GM18520 (cell line): ENCODE measurements around the gene PRKAB1.
"Not testable (repeated sequence)": the region's sequence is repeated elsewhere in the genome, so short reads cannot be mapped to it uniquely, and the experiment has no call there.

ENCODE experiments used
- ATAC-seq: cut with Tn5 transposase; IDR thresholded peaks from one replicate; pipeline ENCODE4 v1.9.1; 2021; ENCODE audit not compliant: unreplicated experiment

PRKAB1 gene

GRCh38 chr12:119667577-119668323 lies at the start of gene PRKAB1:
PRKAB1 (plus strand) TSS chr12:119668133; CDS start chr12:119668245, 112 bp downstream.
- peak; percentile 92 for ATAC-seq

GRCh38 chr12:119618328-119618896 lies 49.5 kb upstream of the PRKAB1 start:
- ATAC-seq, result not testable (repeated sequence)

GRCh38 chr12:119620490-119620889 lies 47.4 kb upstream of the PRKAB1 start:
- no peak for ATAC-seq

GRCh38 chr12:119621878-119622277 lies 46.1 kb upstream of the PRKAB1 start:
- no peak for ATAC-seq

- ATAC-seq, result no peak
Measured at GRCh38 chr12:119624966-119625365, 43.0 kb upstream of the PRKAB1 start.

GRCh38 chr12:119627019-119627643 lies 40.8 kb upstream of the PRKAB1 start:
- ATAC-seq, result no peak

GRCh38 chr12:119627686-119628085 lies 40.2 kb upstream of the PRKAB1 start:
- ATAC-seq, result no peak

- no peak for ATAC-seq
Measured at GRCh38 chr12:119630223-119630780, 37.6 kb upstream of the PRKAB1 start.

GRCh38 chr12:119630962-119631550 lies 36.9 kb upstream of the PRKAB1 start:
- no peak for ATAC-seq

GRCh38 chr12:119631930-119632678 lies 35.8 kb upstream of the PRKAB1 start:
- ATAC-seq, result no peak

GRCh38 chr12:119634743-119635142 lies 33.2 kb upstream of the PRKAB1 start:
- ATAC-seq, result no peak

- ATAC-seq, result no peak
Measured at GRCh38 chr12:119642986-119643385, 24.9 kb upstream of the PRKAB1 start.

GRCh38 chr12:119644930-119645329 lies 23.0 kb upstream of the PRKAB1 start:
- ATAC-seq, result no peak

- ATAC-seq, result no peak
Measured at GRCh38 chr12:119645535-119646059, 22.3 kb upstream of the PRKAB1 start.

- no peak for ATAC-seq
Measured at GRCh38 chr12:119649202-119649808, 18.6 kb upstream of the PRKAB1 start.

GRCh38 chr12:119652665-119653064 lies 15.3 kb upstream of the PRKAB1 start:
- no peak for ATAC-seq

GRCh38 chr12:119657001-119657400 lies 10.9 kb upstream of the PRKAB1 start:
- ATAC-seq, result not testable (repeated sequence)

- not testable (repeated sequence) for ATAC-seq
Measured at GRCh38 chr12:119658166-119658565, 9.8 kb upstream of the PRKAB1 start.

GRCh38 chr12:119659289-119659897 lies 8.5 kb upstream of the PRKAB1 start:
- ATAC-seq, result no peak

GRCh38 chr12:119660076-119660475 lies 7.9 kb upstream of the PRKAB1 start:
- no peak for ATAC-seq
